ENCODE measurements around the gene PCDHA3.
"Not testable (repeated sequence)": the region's sequence is repeated elsewhere in the genome, so short reads cannot be mapped to it uniquely, and the experiment has no call there.

DNA sequence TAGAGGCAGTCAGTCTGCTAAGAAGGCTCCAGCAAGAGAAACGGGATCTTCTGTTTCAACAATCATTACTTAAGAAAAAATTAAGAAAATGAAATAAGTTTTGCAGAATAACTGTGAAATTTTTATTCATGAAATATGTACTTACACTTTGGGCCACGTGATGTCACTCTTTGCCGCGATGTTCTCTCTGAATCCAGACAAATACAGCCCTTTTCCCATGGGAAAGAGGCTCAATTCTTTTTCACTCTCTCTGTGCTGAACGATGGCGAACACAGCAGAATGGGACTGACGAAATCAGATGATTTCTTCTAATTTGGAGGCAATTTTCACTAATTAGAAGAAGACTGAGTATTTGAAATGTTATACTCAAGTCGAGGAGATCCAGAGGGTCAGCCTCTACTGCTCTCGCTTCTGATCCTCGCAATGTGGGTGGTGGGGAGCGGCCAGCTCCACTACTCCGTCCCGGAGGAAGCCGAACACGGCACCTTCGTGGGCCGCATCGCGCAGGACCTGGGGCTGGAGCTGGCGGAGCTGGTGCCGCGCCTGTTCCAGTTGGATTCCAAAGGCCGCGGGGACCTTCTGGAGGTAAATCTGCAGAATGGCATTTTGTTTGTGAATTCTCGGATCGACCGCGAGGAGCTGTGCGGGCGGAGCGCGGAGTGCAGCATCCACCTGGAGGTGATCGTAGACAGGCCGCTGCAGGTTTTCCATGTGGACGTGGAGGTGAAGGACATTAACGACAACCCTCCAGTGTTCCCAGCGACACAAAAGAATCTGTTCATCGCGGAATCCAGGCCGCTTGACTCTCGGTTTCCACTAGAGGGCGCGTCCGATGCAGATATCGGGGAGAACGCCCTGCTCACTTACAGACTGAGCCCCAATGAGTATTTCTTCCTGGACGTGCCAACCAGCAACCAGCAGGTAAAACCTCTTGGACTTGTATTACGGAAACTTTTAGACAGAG is 47.6 kb downstream of the PCDHA3 start, which contains the start of gene PCDHA9:
- TF ChIP-seq CTCF (IDR thresholded peaks at IDR 0.05; ENCODE audit: borderline replicate concordance, extremely low read depth, low read length, poor library complexity, severe bottlenecking); EZH2 (IDR thresholded peaks at IDR 0.05; ENCODE audit: borderline replicate concordance, low read depth, low read length, severe bottlenecking): not testable (repeated sequence)

All from DND-41 (cell line).